Breast epithelium (tissue), 4 donors: ENCODE results near the gene MAD1L1. TPM values are rescaled to one million over a fixed set of nuclear protein-coding genes. Genes with fewer than 3 reads are reported as not detected.

Experiments
- DNase-seq, 2 donors: peaks; one replicate each; pipeline ENCODE4 v3.0.0-alpha.2; 2019; ENCODE audit warnings: low spot score in 2 of 2
- H3K27ac ChIP-seq, 2 donors: fragments of 200-600 bp; sonication (generic) in 1 of 2; one replicate each; pipeline ENCODE4 v1.5.1; 2016 to 2019; ENCODE audit warnings: mild to moderate bottlenecking in 1 of 2
- H3K27me3 ChIP-seq, 2 donors: fragments of 200-600 bp; sonication (generic) in 1 of 2; one replicate each; pipeline versions ENCODE4 v1.5.1 to v1.6.0; 2017 to 2019; ENCODE audit warnings: control low read depth in 1 of 2, mild to moderate bottlenecking in 1 of 2
- H3K36me3 ChIP-seq: fragments of 200-600 bp; one replicate; pipeline ENCODE4 v1.5.1; 2019
- H3K4me1 ChIP-seq, 2 donors: fragments of 200-600 bp; sonication (generic); one replicate each; pipeline ENCODE4 v1.5.1; 2016 to 2019; ENCODE audit warnings: control low read depth in 1 of 2
- H3K4me3 ChIP-seq, 3 donors: fragments of 200-600 bp; sonication (generic); 1 replicate in 2 of 3; 2 replicates in 1 of 3; pipeline ENCODE4 v1.5.1; 2016 to 2019; ENCODE audit warnings: mild to moderate bottlenecking in 3 of 3, moderate library complexity in 2 of 3
- H3K9me3 ChIP-seq, 2 donors: fragments of 200-600 bp; sonication (generic) in 1 of 2; one replicate each; pipeline ENCODE4 v1.5.1; 2016 to 2019; ENCODE audit warnings: control low read depth in 1 of 2
- CTCF ChIP-seq, 3 donors: fragments of 450-650 bp; IDR thresholded peaks; one replicate each; pipeline ENCODE4 v1.5.1; 2016 to 2017; ENCODE audit warnings: antibody characterized with exemption in 3 of 3, mild to moderate bottlenecking in 3 of 3, moderate library complexity in 3 of 3
- POLR2A ChIP-seq: fragments of 450-650 bp; IDR thresholded peaks from one replicate; pipeline ENCODE4 v1.6.1; 2016; ENCODE audit warnings: antibody characterized with exemption, mild to moderate bottlenecking, moderate library complexity
- POLR2AphosphoS5 ChIP-seq, 3 donors: sonication (generic); formaldehyde crosslinking; IDR thresholded peaks; one replicate each; pipeline ENCODE4 v1.6.1; 2017; ENCODE audit warnings: antibody characterized with exemption in 3 of 3
- intact Hi-C: fragments of 100-400 bp; cut with DNase I; formaldehyde crosslinking; loops from one replicate; pipeline ENCODE4 v1.15.1; 2023; ENCODE audit warnings: low total_unique reads
- total RNA-seq, 3 donors: library from RNA; depleted of rRNA; stranded (reverse); fragments of >200 nt; gene quantifications; one replicate each; pipeline ENCODE4 v1.1.0, GENCODE V29; 2016

MAD1L1 gene
- total RNA-seq, 3 donors from 2014 or later: 27.7 to 33.9 (median 28.8) TPM

- TF ChIP-seq POLR2AphosphoS5 (IDR thresholded peaks at IDR 0.05) (no peak), POLR2A (no peak), CTCF (IDR thresholded peaks at IDR 0.05) (no peak)
- no peaks in the 10 kb centered on the region for H3K4me1 ChIP-seq
- intact Hi-C loops: no loop called here
- no peaks in the 10 kb centered on the region for H3K27me3 ChIP-seq
- H3K4me3 ChIP-seq: no peak overlapping the region
- no peaks in the 10 kb centered on the region for H3K9me3 ChIP-seq
- H3K36me3 ChIP-seq: no peaks in the 10 kb centered on the region
- no peak for DNase-seq
- no peak overlapping the region for H3K27ac ChIP-seq
Measured at GRCh38 chr7:1951600-1951999, 281.1 kb downstream of the MAD1L1 start.

- H3K27ac ChIP-seq: no peak overlapping the region
- H3K9me3 ChIP-seq: no peaks in the 10 kb centered on the region
- no peak for DNase-seq
- no peaks in the 10 kb centered on the region for H3K36me3 ChIP-seq
- H3K27me3 ChIP-seq: no peaks in the 10 kb centered on the region
- H3K4me3 ChIP-seq: no peak overlapping the region
- no peak for TF ChIP-seq POLR2A
- TF ChIP-seq CTCF (IDR thresholded peaks at IDR 0.05): no peak
- TF ChIP-seq POLR2AphosphoS5 (IDR thresholded peaks at IDR 0.05): no peak
- H3K4me1 ChIP-seq: no peaks in the 10 kb centered on the region
- intact Hi-C loops: no loop called here
Measured at GRCh38 chr7:1951159-1951536, 281.6 kb downstream of the MAD1L1 start.

- no peak overlapping the region for H3K27ac ChIP-seq
- no peak overlapping the region for H3K4me3 ChIP-seq
- no peaks in the 10 kb centered on the region for H3K27me3 ChIP-seq
- no peaks in the 10 kb centered on the region for H3K4me1 ChIP-seq
- no peaks in the 10 kb centered on the region for H3K9me3 ChIP-seq
- DNase-seq: no peak
- intact Hi-C loops: no loop called here
- no peaks in the 10 kb centered on the region for H3K36me3 ChIP-seq
- TF ChIP-seq CTCF (IDR thresholded peaks at IDR 0.05): no peak
- TF ChIP-seq POLR2A: no peak
- TF ChIP-seq POLR2AphosphoS5 (IDR thresholded peaks at IDR 0.05): no peak
Measured at GRCh38 chr7:1950452-1951158, 282.1 kb downstream of the MAD1L1 start.

- no peak for TF ChIP-seq CTCF (IDR thresholded peaks at IDR 0.05)
- no peak for TF ChIP-seq POLR2AphosphoS5 (IDR thresholded peaks at IDR 0.05)
- no peak for TF ChIP-seq POLR2A
- no peak overlapping the region for H3K4me3 ChIP-seq
- no peaks in the 10 kb centered on the region for H3K36me3 ChIP-seq
- H3K9me3 ChIP-seq: no peaks in the 10 kb centered on the region
- no peak for DNase-seq
- H3K27ac ChIP-seq: no peak overlapping the region
- intact Hi-C loops: no loop called here
- no peaks in the 10 kb centered on the region for H3K27me3 ChIP-seq
- H3K4me1 ChIP-seq: no peaks in the 10 kb centered on the region
Measured at GRCh38 chr7:1950066-1950451, 282.7 kb downstream of the MAD1L1 start.

GRCh38 chr7:1949681-1950055 lies 283.1 kb downstream of the MAD1L1 start:
- H3K9me3 ChIP-seq: no peaks in the 10 kb centered on the region
- H3K27ac ChIP-seq: no peak overlapping the region
- DNase-seq: no peak
- no peaks in the 10 kb centered on the region for H3K4me1 ChIP-seq
- intact Hi-C loops: no loop called here
- H3K4me3 ChIP-seq: no peak overlapping the region
- no peaks in the 10 kb centered on the region for H3K27me3 ChIP-seq
- H3K36me3 ChIP-seq: no peaks in the 10 kb centered on the region
- TF ChIP-seq POLR2A (no peak), CTCF (IDR thresholded peaks at IDR 0.05) (no peak), POLR2AphosphoS5 (IDR thresholded peaks at IDR 0.05) (no peak)
